Measurements from ENCODE around the gene ZCWPW2. TPM values are rescaled to one million over a fixed set of nuclear protein-coding genes. Genes with fewer than 3 reads are reported as not detected.

Gene ZCWPW2
- total and polyA plus RNA-seq, 10 donors: 0.34 to 0.76 (median 0.37) TPM; not detected in 3

DNA sequence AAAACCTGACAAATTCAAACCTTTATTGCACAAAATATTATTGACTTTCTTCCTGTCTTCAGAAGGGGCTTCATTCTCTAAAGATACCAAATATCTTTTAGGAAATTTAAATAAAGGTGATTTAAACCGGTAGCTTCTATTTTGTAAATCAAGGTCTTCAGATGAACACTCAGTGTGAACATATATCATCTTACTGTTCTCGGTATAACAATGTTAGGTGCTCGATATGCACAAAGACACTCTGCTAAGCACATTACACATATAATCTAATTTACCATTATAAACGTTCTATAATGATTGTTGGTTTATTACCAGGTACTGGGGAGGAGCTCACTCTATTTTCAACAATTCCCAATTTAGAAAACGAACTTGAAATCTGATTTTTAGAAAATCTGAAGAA lies 225.5 kb downstream of the ZCWPW2 start:
- WGBS, 5 donors: 70 to 83% (median 72%) methylated on average over 5 of the region's 5 CpGs
- Histone ChIP-seq H3K27ac (no peak overlapping the region), H3K27me3 (replicated peaks in 1 of 7) (peaks cover 0 to 60% (median 17%) of the 10 kb centered on the region in 7 donors), H3K36me3 (no peaks in the 10 kb centered on the region), H3K4me3 (no peak overlapping the region), H3K9me3 (no peaks in the 10 kb centered on the region), H3K4me1 (peaks cover 0 to 20% (median 2%) of the 10 kb centered on the region in 6 donors)
- intact Hi-C loops (cut with DNase I; ENCODE audit: low total_unique reads): no loop called here
- TF ChIP-seq POLR2A (IDR thresholded peaks at IDR 0.05) (no peak), POLR2AphosphoS5 (IDR thresholded peaks at IDR 0.05) (no peak)
- TF ChIP-seq, protein P1, sequence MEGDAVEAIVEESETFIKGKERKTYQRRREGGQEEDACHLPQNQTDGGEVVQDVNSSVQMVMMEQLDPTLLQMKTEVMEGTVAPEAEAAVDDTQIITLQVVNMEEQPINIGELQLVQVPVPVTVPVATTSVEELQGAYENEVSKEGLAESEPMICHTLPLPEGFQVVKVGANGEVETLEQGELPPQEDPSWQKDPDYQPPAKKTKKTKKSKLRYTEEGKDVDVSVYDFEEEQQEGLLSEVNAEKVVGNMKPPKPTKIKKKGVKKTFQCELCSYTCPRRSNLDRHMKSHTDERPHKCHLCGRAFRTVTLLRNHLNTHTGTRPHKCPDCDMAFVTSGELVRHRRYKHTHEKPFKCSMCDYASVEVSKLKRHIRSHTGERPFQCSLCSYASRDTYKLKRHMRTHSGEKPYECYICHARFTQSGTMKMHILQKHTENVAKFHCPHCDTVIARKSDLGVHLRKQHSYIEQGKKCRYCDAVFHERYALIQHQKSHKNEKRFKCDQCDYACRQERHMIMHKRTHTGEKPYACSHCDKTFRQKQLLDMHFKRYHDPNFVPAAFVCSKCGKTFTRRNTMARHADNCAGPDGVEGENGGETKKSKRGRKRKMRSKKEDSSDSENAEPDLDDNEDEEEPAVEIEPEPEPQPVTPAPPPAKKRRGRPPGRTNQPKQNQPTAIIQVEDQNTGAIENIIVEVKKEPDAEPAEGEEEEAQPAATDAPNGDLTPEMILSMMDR (IDR thresholded peaks at IDR 0.05 in 8 of 11, conservative IDR thresholded peaks at IDR 0.05 in 3 of 11): no peak
- no peak for DNase-seq

DNA sequence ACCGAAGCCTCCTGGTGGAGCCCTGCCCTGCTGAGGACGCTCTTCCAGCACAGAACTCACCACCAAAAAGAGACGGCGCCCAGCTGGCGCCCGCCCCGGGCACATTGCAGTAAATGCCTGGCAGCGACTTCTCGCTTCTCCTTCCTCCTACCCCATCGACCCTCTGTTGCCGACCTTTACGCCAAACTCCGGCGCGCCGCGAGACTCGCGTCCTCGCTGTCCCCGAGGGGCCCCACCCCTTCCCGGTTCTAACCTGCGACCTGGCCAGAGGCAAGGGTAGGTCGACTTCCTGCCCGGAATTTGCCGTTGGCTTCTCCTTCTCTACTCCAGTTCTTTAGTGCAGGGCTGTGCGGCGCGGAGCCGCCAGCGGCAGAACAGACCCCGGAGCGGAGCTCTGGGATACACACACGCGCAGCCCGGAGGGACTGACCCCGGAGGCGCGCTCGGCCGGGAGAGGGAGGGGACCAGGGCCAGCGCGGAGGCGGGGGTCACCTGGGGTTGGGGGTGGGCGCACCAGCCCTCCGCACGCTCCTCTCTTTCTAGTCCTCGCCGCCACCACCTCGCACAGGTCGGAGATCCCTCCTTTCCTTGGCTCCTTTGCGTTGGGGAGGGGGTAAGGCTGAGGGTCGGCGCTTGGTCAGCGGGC lies 226.7 kb downstream of the ZCWPW2 start:
- WGBS, 5 donors: 2 to 8% (median 2%) methylated on average over 28 to 55 of the region's 55 CpGs
- Histone ChIP-seq H3K27ac (no peak overlapping the region), H3K27me3 (replicated peaks in 1 of 7) (peaks cover 0 to 70% (median 17%) of the 10 kb centered on the region in 7 donors), H3K4me3 (peak overlapping the region; percentile 13 to 66 (median 40)), H3K4me1 (peaks cover 0 to 20% (median 2%) of the 10 kb centered on the region in 6 donors), H3K9me3 (no peaks in the 10 kb centered on the region), H3K36me3 (no peaks in the 10 kb centered on the region)
- peak; percentile 70 for DNase-seq
- intact Hi-C loops (cut with DNase I; ENCODE audit: low total_unique reads): no loop called here
- peak in 1 of 3 donors; percentile 20 for TF ChIP-seq POLR2AphosphoS5 (IDR thresholded peaks at IDR 0.05)
- TF ChIP-seq, protein P1 (IDR thresholded peaks at IDR 0.05 in 8 of 11, conservative IDR thresholded peaks at IDR 0.05 in 3 of 11): no peak

Other genes with a start within 250 kb of the ZCWPW2 start
- gene CMC1, start 107.1 kb upstream of the ZCWPW2 start, total RNA-seq: 10 to 100 TPM; 32.8 to 54.1 (median 39.6) TPM
- gene CMC1, start 107.1 kb upstream of the ZCWPW2 start, polyA plus RNA-seq: 10 to 100 TPM; 34.8 to 59.5 (median 40.3) TPM
- gene AZI2, start 103 bp downstream of the ZCWPW2 start, total RNA-seq: 10 to 100 TPM; 42.6 to 60.3 (median 51.5) TPM
- gene AZI2, start 103 bp downstream of the ZCWPW2 start, polyA plus RNA-seq: 10 to 100 TPM; 17.9 to 22.6 (median 18.6) TPM

All from spleen (tissue), 11 donors.